Sigmoid colon (tissue), 7 donors: ENCODE measurements around the gene TNFRSF9. TPM values are rescaled to one million over a fixed set of nuclear protein-coding genes. Genes with fewer than 3 reads are reported as not detected.

Source experiments
- DNase-seq: peaks from one replicate; pipeline ENCODE4 v3.0.0-alpha.2; 2019
- H3K27ac ChIP-seq, 4 donors: fragments of 200-600 bp; sonication (generic); one replicate each; pipeline ENCODE4 v1.5.1; 2016 to 2019; ENCODE audit warnings: mild to moderate bottlenecking in 1 of 4
- H3K27me3 ChIP-seq, 3 donors: fragments of 200-600 bp; sonication (generic); one replicate each; pipeline ENCODE4 v1.5.1; 2019; ENCODE audit warnings: mild to moderate bottlenecking in 1 of 3
- H3K36me3 ChIP-seq, 4 donors: fragments of 200-600 bp; sonication (generic); one replicate each; pipeline ENCODE4 v1.5.1; 2016 to 2019
- H3K4me1 ChIP-seq, 4 donors: fragments of 200-600 bp; sonication (generic); one replicate each; pipeline ENCODE4 v1.5.1; 2017 to 2019
- H3K4me3 ChIP-seq, 4 donors: fragments of 200-600 bp; sonication (generic); one replicate each; pipeline ENCODE4 v1.5.1; 2017 to 2019; ENCODE audit warnings: mild to moderate bottlenecking in 2 of 4, moderate library complexity in 1 of 4
- H3K9me3 ChIP-seq, 4 donors: fragments of 200-600 bp in 3 of 4; sonication (generic) in 3 of 4; one replicate each; pipeline versions ENCODE4 v1.5.1 to v1.6.1; 2013 to 2019
- EP300 ChIP-seq, 4 donors: sonication (generic); formaldehyde crosslinking; IDR thresholded peaks; one replicate each; pipeline ENCODE4 v1.6.1; 2017; ENCODE audit warnings: antibody characterized with exemption in 4 of 4
- POLR2A ChIP-seq, 2 donors: fragments of 450-650 bp; IDR thresholded peaks; one replicate each; pipeline ENCODE4 v1.6.1; 2016; ENCODE audit warnings: antibody characterized with exemption in 2 of 2, mild to moderate bottlenecking in 2 of 2, moderate library complexity in 2 of 2
- POLR2AphosphoS5 ChIP-seq, 4 donors: sonication (generic); formaldehyde crosslinking; IDR thresholded peaks; one replicate each; pipeline ENCODE4 v1.6.1; 2017; ENCODE audit warnings: antibody characterized with exemption in 4 of 4
- WGBS, 2 donors: extraction: QIAGEN DNeasy Blood & Tissue Kit; methylation state at CpG; one replicate each; pipeline ENCODE4 v1.1.7; 2013; 5-methylcytosine and 5-hydroxymethylcytosine counted together
- intact Hi-C: fragments of 100-400 bp; cut with DNase I; formaldehyde crosslinking; loops from one replicate; pipeline ENCODE4 v1.15.1; 2023
- polyA plus RNA-seq, 3 donors: library from polyadenylated mRNA; stranded (reverse); fragments of 200-250 nt; gene quantifications; one replicate each; pipeline ENCODE4 v1.2.3, GENCODE V29; 2013
- total RNA-seq, 4 donors: library from RNA; depleted of rRNA; stranded (reverse); fragments of >200 nt; gene quantifications; one replicate each; pipeline ENCODE4 v1.1.0, GENCODE V29; 2016
- TF ChIP-seq, protein P1 (sequence below), 4 experiments: fragments of 450-650 bp in 3 of 4; fragments of 200-600 bp in 1 of 4; IDR thresholded peaks; one replicate each; pipeline ENCODE4 v1.5.1; 2016 to 2019; ENCODE audit warnings: antibody characterized with exemption in 4 of 4, mild to moderate bottlenecking in 3 of 4, moderate library complexity in 2 of 4
- donor health status: healthy with polysubstance abuse.
- donor health status: Bipolar disorder and iron deficiency.
- donor health status: healthy.

Gene TNFRSF9
- total and polyA plus RNA-seq, 7 donors: 1.2 to 1.7 TPM; not detected in 5

DNA sequence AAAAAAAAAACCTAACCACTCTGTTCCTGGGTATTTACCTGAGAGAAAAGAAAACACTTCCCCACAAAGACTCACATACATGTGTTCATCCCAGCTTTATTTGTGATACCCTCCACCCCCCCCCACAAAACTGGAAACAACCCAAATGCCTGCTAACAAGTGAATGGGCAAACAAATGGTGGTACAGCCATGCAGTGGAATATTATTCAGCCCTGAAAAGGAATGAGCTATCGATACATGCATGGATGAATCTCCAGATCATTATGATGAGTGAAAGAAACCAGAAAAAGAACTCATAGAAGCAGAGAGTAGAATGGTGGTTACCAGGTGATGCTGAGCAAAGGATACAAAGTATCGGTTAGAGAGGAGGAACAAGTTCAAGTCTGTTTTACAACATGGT is 49.8 kb downstream of the TNFRSF9 start:
- intact Hi-C loops: no loop called here
- 96 to 98% methylated on average over 2 of the region's 2 CpGs for WGBS, 2 donors

DNA sequence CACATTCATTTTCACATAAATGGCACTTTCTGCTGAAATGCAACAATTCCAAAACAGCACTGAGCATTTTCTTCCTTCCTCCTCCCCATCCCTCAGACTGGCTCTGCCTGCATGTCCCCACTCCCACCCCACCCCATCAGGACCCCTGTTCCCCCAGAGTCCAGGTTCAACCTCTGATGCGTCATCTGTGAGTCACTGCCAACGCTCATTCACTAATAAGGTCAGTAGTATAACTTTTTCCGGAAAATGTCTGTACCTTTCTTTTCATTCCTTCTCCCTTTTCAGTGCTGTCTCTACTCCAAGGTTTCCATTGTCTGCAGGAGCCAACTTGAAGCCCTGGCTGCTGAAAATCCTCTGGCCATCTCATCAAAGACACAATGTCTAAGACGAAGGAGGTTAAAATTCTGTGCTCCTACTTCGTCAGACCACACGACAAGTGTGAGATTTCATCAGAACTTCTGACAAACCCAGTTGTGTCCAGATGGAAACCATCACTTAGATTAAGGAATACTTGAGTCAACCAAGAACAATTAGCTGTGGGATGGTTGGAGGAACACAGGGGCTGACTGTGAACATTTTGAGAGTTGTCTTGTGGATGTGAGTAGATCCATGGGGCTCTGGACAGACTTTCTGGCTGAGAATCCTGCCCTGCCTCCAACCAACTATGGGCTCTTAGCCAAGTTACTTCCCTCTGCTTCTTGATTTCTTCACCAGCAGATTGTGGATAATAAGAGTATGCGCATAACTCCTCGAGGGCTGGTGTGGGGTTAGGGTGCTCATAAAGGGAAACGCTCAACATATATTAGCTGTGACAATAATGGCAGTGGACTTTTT is 52.2 kb downstream of the TNFRSF9 start:
- WGBS, 2 donors: 87 to 92% methylated on average over 9 of the region's 9 CpGs
- Histone ChIP-seq H3K4me3 (no peak overlapping the region), H3K27ac (no peak overlapping the region), H3K27me3 (peaks cover 3 to 40% (median 18%) of the 10 kb centered on the region in 3 donors), H3K9me3 (no peaks in the 10 kb centered on the region), H3K4me1 (no peaks in the 10 kb centered on the region), H3K36me3 (no peaks in the 10 kb centered on the region)
- TF ChIP-seq POLR2AphosphoS5 (IDR thresholded peaks at IDR 0.05): no peak
- TF ChIP-seq, protein P1, sequence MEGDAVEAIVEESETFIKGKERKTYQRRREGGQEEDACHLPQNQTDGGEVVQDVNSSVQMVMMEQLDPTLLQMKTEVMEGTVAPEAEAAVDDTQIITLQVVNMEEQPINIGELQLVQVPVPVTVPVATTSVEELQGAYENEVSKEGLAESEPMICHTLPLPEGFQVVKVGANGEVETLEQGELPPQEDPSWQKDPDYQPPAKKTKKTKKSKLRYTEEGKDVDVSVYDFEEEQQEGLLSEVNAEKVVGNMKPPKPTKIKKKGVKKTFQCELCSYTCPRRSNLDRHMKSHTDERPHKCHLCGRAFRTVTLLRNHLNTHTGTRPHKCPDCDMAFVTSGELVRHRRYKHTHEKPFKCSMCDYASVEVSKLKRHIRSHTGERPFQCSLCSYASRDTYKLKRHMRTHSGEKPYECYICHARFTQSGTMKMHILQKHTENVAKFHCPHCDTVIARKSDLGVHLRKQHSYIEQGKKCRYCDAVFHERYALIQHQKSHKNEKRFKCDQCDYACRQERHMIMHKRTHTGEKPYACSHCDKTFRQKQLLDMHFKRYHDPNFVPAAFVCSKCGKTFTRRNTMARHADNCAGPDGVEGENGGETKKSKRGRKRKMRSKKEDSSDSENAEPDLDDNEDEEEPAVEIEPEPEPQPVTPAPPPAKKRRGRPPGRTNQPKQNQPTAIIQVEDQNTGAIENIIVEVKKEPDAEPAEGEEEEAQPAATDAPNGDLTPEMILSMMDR (IDR thresholded peaks at IDR 0.05): no peak
- no peak for TF ChIP-seq POLR2A (IDR thresholded peaks at IDR 0.05)
- TF ChIP-seq EP300 (IDR thresholded peaks at IDR 0.05): no peak
- intact Hi-C loops: no loop called here
- no peak for DNase-seq

More for the DNA sequence above, 49.8 kb downstream of the TNFRSF9 start:
- no peak for TF ChIP-seq POLR2A (IDR thresholded peaks at IDR 0.05)
- no peak for TF ChIP-seq POLR2AphosphoS5 (IDR thresholded peaks at IDR 0.05)
- TF ChIP-seq, protein P1 (IDR thresholded peaks at IDR 0.05): no peak
- TF ChIP-seq EP300 (IDR thresholded peaks at IDR 0.05): no peak
- Histone ChIP-seq H3K9me3 (no peaks in the 10 kb centered on the region), H3K4me1 (no peaks in the 10 kb centered on the region), H3K36me3 (no peaks in the 10 kb centered on the region), H3K4me3 (no peak overlapping the region), H3K27ac (no peak overlapping the region), H3K27me3 (peaks cover 3 to 37% (median 13%) of the 10 kb centered on the region in 3 donors)
- DNase-seq: no peak

DNA sequence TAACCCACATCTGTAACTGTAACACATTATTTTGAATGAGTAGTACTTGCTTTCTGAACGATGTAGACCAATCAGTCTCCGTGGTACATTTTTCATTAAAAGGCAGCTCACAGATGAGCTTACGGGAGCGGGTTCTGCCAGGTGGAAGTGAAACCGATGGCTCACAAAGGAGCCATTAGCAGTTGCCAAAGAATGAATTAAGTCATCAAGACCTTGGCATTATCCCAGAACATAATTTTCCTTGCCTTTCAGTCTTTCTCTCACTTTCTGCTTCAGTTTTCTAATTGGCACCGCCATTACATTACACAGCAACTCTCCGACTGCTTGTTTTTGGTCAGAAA is 54.3 kb downstream of the TNFRSF9 start:
- intact Hi-C loops: no loop called here
- 73 to 76% methylated on average over 7 of the region's 7 CpGs for WGBS, 2 donors
- no peak for DNase-seq
- Histone ChIP-seq H3K36me3 (no peaks in the 10 kb centered on the region), H3K4me1 (no peaks in the 10 kb centered on the region), H3K27ac (no peak overlapping the region), H3K4me3 (no peak overlapping the region), H3K9me3 (no peaks in the 10 kb centered on the region), H3K27me3 (peaks cover 3 to 40% (median 18%) of the 10 kb centered on the region in 3 donors)
- TF ChIP-seq, protein P1 (IDR thresholded peaks at IDR 0.05): no peak
- TF ChIP-seq POLR2AphosphoS5 (IDR thresholded peaks at IDR 0.05) (no peak), POLR2A (IDR thresholded peaks at IDR 0.05) (no peak), EP300 (IDR thresholded peaks at IDR 0.05) (no peak)

DNA sequence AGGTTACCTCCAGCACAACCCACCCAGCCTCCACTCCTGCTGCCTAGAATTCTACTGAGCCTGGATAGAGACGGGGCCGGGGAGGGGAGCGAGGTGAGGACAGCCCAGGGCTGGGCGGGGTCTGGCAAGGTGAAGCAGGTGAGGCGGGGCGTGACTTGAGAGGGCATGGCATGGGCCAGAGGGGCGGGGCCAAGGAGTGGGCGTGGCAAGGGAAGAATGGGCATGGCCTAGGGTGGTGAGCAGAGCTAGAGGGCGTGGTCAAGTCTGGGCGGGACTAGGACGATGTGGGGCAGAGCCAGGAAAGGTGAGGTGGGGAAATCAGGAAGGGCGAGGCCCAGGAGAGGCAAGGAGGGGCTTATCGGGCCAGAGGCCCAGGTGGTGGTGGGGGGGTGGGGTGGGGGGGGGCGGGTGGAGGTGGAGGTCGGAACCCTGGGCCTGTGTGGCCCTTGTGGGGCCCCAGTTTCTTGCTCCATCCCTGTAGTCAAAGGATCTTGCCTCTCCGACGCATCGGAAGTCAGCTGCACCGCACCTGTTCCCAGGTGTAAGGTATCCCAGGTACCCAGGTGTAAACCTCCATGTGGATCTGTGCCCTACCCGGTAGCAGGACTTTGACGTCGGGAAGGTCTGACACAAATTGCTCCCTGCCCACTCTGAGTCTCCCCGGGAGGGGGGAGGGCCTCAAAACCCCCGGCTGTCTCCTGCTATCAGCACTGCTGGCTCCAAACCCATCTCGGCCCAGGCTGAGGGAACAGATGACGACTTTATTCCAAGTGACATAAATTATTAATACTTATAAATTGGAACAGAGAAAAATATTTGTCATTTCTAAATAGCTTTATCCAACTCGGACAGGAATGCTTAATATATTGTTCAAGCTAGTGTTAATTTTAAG is 54.9 kb downstream of the TNFRSF9 start:
- intact Hi-C loops: no loop called here
- 17 to 30% methylated on average over 27 of the region's 27 CpGs for WGBS, 2 donors

More for the DNA sequence above, 54.9 kb downstream of the TNFRSF9 start:
- DNase-seq: no peak
- Histone ChIP-seq H3K9me3 (no peaks in the 10 kb centered on the region), H3K4me3 (no peak overlapping the region), H3K27ac (no peak overlapping the region), H3K36me3 (no peaks in the 10 kb centered on the region), H3K27me3 (peaks cover 3 to 40% (median 18%) of the 10 kb centered on the region in 3 donors), H3K4me1 (no peaks in the 10 kb centered on the region)
- TF ChIP-seq EP300 (IDR thresholded peaks at IDR 0.05) (no peak), POLR2AphosphoS5 (IDR thresholded peaks at IDR 0.05) (no peak), POLR2A (IDR thresholded peaks at IDR 0.05) (no peak)
- TF ChIP-seq, protein P1 (IDR thresholded peaks at IDR 0.05): no peak
